Measurements from ENCODE around the gene ADAMTS16.

ADAMTS16 gene

DNA sequence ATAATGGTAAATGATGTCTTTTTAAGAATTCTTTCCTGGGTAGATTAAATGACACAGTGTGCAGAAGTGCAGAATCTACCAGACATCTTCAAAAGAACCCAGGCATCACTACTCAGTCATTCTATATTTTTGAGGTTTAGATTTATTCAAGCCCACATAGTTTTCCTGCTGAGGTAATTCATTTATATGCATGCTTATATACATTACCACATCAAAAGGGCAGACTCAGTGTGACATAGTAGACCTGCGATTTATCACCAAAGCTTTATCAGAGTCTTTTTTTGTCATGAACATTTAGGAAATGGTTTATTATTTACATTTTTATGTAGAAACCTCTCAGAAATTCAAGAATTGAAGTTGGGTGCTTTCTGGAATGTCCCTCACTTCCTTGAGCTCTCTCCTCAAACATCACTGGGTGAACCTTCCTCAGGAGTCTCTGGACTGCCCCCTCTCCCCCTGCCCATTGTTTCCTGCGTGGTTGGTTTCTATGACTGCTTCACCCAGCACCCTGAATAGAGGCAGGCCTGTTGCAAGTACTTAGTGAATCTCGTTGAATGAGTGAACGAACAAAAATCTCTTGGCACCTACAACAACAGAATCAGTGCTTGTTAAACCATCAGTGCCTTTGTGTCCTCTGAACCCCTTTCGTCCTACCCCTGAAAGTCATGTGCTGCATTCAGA, 42.5 kb downstream of the ADAMTS16 start:
- CTCF ChIA-PET: no interaction called here
- no peak overlapping the region for H3K4me3 Mint-ChIP-seq
- no peak for DNase-seq
- H3K4me1 Mint-ChIP-seq: no peaks in the 10 kb centered on the region
- H3K36me3 Mint-ChIP-seq: no peaks in the 10 kb centered on the region
- peaks cover 21% of the 10 kb centered on the region for H3K27me3 Mint-ChIP-seq
- H3K27ac Mint-ChIP-seq: no peak overlapping the region
- no peaks in the 10 kb centered on the region for H3K9me3 Mint-ChIP-seq

DNA sequence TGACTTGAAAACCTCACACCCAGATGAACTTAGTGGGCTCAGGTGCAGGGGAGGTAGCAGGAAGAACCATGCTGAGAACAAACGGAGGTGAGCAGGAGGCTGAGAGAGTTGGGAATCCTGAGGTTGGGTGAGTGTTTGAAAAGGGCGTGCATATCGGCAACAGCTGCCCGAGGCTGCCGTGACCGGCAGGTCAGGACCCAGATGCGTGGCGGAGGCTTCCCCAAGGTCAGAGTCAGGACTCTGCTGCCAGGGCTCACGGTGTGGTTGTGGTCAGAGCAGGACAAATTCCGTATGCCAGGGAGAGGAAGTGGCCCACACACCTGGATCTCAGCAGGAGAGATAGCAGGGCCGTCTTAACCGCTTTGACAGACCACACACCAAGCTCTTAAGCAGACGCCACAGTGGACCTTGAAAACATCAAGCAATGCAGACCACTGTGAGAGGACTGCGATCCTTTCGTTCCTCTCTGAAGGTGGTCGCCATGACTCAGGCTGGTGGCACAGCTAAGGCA, 43.1 kb downstream of the ADAMTS16 start:
- Mint-ChIP-seq H3K27ac (no peak overlapping the region), H3K4me1 (no peaks in the 10 kb centered on the region), H3K9me3 (no peaks in the 10 kb centered on the region), H3K36me3 (no peaks in the 10 kb centered on the region), H3K27me3 (peaks cover 21% of the 10 kb centered on the region), H3K4me3 (no peak overlapping the region)
- CTCF ChIA-PET: no interaction called here
- DNase-seq: no peak

DNA sequence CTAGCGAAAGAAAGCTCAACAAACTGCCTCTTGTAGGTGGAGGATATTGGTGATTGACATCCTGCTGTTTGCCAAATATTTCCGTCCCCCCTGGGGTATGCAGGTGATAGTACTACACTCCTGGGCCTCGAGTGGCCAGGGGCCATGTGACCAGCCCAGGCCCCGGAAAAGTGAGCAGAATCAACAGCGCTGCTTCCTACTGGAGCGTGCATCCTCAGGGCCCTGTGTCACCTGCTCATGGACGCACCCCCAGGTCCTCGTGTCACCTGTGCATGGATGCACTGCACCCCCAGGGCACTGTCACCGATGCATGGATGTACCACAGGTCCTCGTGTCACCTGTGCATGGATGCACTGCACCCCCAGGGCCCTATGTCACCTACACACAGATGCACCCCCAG, 43.8 kb downstream of the ADAMTS16 start:
- Mint-ChIP-seq H3K36me3 (no peaks in the 10 kb centered on the region), H3K27ac (no peak overlapping the region), H3K4me3 (no peak overlapping the region), H3K9me3 (no peaks in the 10 kb centered on the region), H3K4me1 (no peaks in the 10 kb centered on the region), H3K27me3 (peaks cover 21% of the 10 kb centered on the region)
- DNase-seq: no peak
- CTCF ChIA-PET: no interaction called here

DNA sequence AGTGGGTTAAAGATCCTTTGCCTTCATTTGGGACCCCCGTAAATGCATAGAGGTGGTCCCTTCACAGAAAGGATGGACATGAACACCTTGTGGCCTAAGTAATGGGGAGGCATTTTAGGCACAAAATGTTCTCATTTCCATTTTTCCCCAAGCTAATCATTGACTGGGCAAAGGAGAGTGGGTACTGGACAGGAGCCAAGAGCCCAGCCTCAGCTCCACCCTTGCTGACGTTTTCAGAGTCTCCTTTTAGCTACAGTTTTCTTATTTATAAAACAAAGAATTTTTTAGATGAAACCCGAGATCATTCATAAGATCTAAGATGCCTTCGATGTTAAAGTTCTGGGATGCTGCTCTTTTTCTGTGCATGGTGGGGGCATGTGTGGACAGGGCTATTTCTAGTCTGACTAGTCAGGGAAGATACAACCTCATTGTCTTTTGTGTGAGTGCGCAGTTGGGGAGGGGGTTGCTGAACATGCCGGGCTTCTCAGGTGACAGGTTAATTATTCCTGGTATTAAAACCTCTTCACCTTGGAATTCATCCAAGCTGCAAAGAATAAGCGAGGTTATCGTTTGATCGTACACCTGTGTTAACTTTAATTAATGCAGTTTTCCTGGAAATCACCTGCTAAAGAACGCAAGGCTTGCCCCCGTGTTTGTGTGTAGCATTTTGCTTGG, 48.4 kb downstream of the ADAMTS16 start:
- Mint-ChIP-seq H3K27me3 (peaks cover 1% of the 10 kb centered on the region), H3K9me3 (no peaks in the 10 kb centered on the region), H3K36me3 (no peaks in the 10 kb centered on the region), H3K4me1 (no peaks in the 10 kb centered on the region), H3K27ac (no peak overlapping the region), H3K4me3 (no peak overlapping the region)
- CTCF ChIA-PET: no interaction called here
- no peak for DNase-seq

DNA sequence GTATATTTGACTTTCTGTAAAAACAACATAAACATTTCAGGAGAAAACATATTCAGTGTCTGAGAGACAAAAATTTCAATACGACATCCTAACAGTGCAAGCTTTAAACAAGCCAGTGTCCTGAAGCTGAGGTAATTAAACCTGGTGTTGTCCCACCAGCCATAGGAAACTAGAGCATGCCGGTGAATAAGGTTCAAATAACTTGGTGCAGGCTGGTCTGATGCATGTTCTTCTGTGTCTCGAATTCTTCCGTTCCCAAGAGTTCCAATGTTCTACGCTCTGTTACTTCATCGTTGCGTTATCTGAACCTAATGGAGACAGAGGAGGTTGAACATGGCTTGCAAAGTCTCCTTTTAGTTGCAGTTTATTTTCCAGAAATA, 48.9 kb downstream of the ADAMTS16 start:
- no peaks in the 10 kb centered on the region for H3K36me3 Mint-ChIP-seq
- no peak overlapping the region for H3K4me3 Mint-ChIP-seq
- no peaks in the 10 kb centered on the region for H3K27me3 Mint-ChIP-seq
- no peak for DNase-seq
- H3K27ac Mint-ChIP-seq: no peak overlapping the region
- no peaks in the 10 kb centered on the region for H3K4me1 Mint-ChIP-seq
- H3K9me3 Mint-ChIP-seq: no peaks in the 10 kb centered on the region
- CTCF ChIA-PET: no interaction called here

DNA sequence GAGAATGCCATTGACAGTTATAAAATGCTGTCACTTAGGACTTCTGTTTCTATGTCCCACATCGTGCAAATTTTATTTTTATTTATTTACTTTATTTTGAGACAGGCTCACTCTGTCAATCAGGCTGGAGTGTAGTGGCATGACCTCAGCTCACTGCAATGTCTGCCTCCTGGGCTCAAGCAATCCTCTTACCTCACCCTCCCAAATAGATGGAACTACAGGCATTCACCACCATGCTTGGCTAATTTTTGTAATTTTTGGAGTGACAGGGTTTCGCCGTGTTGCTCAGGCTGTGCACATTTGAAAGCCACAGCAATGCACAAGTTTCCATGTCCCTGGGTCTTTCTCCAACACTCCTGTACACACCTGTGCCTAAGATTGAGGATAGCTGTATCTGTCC, 51.8 kb downstream of the ADAMTS16 start:
- CTCF ChIA-PET: no interaction called here
- H3K36me3 Mint-ChIP-seq: no peaks in the 10 kb centered on the region
- no peak overlapping the region for H3K4me3 Mint-ChIP-seq

DNA sequence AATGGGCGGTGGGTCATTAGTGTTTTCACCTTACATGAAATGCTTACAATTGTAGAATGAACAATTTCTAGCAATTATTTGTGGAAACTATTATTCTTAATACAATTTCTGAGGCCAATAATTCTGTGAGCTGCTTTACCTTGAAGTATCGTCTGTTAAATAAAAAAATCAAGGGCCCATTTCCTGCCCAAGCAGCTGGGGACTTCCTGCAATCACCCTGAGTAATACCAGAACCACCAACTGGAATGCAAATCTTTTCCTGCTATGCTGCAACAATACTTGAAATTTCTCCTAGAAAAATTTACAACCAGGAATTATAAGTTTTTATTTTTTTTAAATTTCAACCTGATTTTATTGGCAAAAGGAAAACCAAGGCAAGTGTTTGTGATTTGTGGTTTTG, 52.6 kb downstream of the ADAMTS16 start:
- no peaks in the 10 kb centered on the region for H3K36me3 Mint-ChIP-seq
- H3K9me3 Mint-ChIP-seq: no peaks in the 10 kb centered on the region
- H3K4me1 Mint-ChIP-seq: no peaks in the 10 kb centered on the region
- no peak overlapping the region for H3K27ac Mint-ChIP-seq
- CTCF ChIA-PET: no interaction called here
- H3K4me3 Mint-ChIP-seq: no peak overlapping the region
- no peaks in the 10 kb centered on the region for H3K27me3 Mint-ChIP-seq
- no peak for DNase-seq

More for the DNA sequence above, 51.8 kb downstream of the ADAMTS16 start:
- H3K27ac Mint-ChIP-seq: no peak overlapping the region
- no peaks in the 10 kb centered on the region for H3K9me3 Mint-ChIP-seq
- H3K27me3 Mint-ChIP-seq: no peaks in the 10 kb centered on the region
- DNase-seq: no peak
- no peaks in the 10 kb centered on the region for H3K4me1 Mint-ChIP-seq

DNA sequence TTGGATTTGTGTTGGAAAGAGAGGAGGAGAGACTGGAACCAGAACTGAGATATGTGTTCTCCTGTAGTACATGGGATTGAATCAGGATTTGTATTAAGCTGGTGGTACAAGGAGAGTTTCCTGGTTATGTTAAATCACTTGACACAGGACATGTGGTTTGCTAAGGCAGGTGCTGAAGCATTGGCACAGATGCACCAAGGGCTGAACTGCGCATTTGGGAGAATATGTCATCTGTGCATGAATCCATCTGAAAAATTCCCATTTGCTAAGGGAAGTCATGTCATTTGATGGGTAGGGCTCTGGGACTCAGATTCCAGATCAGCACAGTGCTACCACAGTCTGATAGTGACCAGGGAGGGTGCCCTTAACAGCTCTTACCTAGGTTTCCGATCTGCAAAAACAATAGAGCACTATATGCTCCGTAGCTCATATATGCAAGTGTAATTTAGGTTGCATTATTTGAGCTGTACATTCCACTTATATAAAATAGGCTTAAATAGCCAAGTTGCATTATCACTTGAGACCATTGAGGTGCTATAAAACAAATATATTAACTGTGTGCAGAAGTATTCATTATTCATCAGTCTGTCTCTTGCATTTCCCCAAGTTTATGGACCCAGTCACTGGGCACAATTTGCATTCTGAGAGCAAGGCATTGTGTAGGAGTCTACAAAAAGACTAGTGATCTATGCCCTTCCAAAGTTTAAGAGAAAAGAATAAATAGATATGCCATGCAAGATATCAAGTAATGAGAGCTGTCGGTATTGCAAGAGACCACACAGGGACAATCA, 55.2 kb downstream of the ADAMTS16 start:
- Mint-ChIP-seq H3K27ac (no peak overlapping the region), H3K4me1 (no peaks in the 10 kb centered on the region), H3K27me3 (no peaks in the 10 kb centered on the region), H3K4me3 (no peak overlapping the region), H3K9me3 (no peaks in the 10 kb centered on the region), H3K36me3 (no peaks in the 10 kb centered on the region)
- CTCF ChIA-PET: no interaction called here
- DNase-seq: no peak

GRCh38 chr5:5198135-5198534, 58.0 kb downstream of the ADAMTS16 start:
- Mint-ChIP-seq H3K27ac (no peak overlapping the region), H3K4me1 (no peaks in the 10 kb centered on the region), H3K27me3 (no peaks in the 10 kb centered on the region), H3K4me3 (no peak overlapping the region), H3K9me3 (no peaks in the 10 kb centered on the region), H3K36me3 (no peaks in the 10 kb centered on the region)
- DNase-seq: no peak
- CTCF ChIA-PET: no interaction called here

GRCh38 chr5:5198815-5199214, 58.7 kb downstream of the ADAMTS16 start:
- Mint-ChIP-seq H3K27ac (no peak overlapping the region), H3K4me1 (no peaks in the 10 kb centered on the region), H3K36me3 (no peaks in the 10 kb centered on the region), H3K9me3 (no peaks in the 10 kb centered on the region), H3K4me3 (no peak overlapping the region), H3K27me3 (no peaks in the 10 kb centered on the region)
- CTCF ChIA-PET: no interaction called here
- DNase-seq: no peak

- no peaks in the 10 kb centered on the region for H3K36me3 Mint-ChIP-seq
- no peaks in the 10 kb centered on the region for H3K27me3 Mint-ChIP-seq
- no peak overlapping the region for H3K4me3 Mint-ChIP-seq
- H3K9me3 Mint-ChIP-seq: no peaks in the 10 kb centered on the region
- CTCF ChIA-PET: no interaction called here
- no peak for DNase-seq
- H3K27ac Mint-ChIP-seq: no peak overlapping the region
- H3K4me1 Mint-ChIP-seq: no peaks in the 10 kb centered on the region
Observed at GRCh38 chr5:5199495-5199894, 59.4 kb downstream of the ADAMTS16 start.

GRCh38 chr5:5200133-5200532, 60.0 kb downstream of the ADAMTS16 start:
- CTCF ChIA-PET: no interaction called here
- H3K27me3 Mint-ChIP-seq: no peaks in the 10 kb centered on the region
- no peaks in the 10 kb centered on the region for H3K9me3 Mint-ChIP-seq

GRCh38 chr5:5202321-5202720, 62.2 kb downstream of the ADAMTS16 start:
- CTCF ChIA-PET: no interaction called here
- H3K27me3 Mint-ChIP-seq: no peaks in the 10 kb centered on the region
- no peaks in the 10 kb centered on the region for H3K9me3 Mint-ChIP-seq
- H3K4me3 Mint-ChIP-seq: no peak overlapping the region
- H3K4me1 Mint-ChIP-seq: no peaks in the 10 kb centered on the region
- DNase-seq: no peak
- no peak overlapping the region for H3K27ac Mint-ChIP-seq
- H3K36me3 Mint-ChIP-seq: no peaks in the 10 kb centered on the region

More at GRCh38 chr5:5200133-5200532, 60.0 kb downstream of the ADAMTS16 start:
- no peaks in the 10 kb centered on the region for H3K36me3 Mint-ChIP-seq
- H3K4me1 Mint-ChIP-seq: no peaks in the 10 kb centered on the region
- DNase-seq: no peak
- no peak overlapping the region for H3K4me3 Mint-ChIP-seq
- H3K27ac Mint-ChIP-seq: no peak overlapping the region

DNA sequence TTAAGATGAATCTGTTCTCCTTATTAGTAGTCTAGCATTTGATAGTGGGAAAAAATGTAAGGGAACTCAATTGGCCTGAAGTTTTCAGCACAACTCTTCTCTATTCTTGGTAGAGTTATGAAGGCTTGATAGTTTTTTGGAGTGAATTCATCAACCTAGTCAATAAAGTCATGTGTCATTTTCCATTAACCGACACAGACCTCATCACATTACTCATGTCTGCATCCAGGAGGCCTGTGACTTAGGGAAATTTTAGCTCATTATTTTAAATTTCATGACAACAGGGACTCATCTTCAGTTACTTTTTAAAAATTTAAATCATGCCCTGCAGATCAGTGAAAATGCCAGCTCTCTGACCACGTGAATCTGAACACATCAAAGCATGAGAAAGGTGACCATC, 63.3 kb downstream of the ADAMTS16 start:
- H3K27me3 Mint-ChIP-seq: no peaks in the 10 kb centered on the region
- no peaks in the 10 kb centered on the region for H3K9me3 Mint-ChIP-seq
- no peak for DNase-seq
- no peaks in the 10 kb centered on the region for H3K4me1 Mint-ChIP-seq
- CTCF ChIA-PET: no interaction called here
- no peaks in the 10 kb centered on the region for H3K36me3 Mint-ChIP-seq
- no peak overlapping the region for H3K4me3 Mint-ChIP-seq
- H3K27ac Mint-ChIP-seq: no peak overlapping the region

DNA sequence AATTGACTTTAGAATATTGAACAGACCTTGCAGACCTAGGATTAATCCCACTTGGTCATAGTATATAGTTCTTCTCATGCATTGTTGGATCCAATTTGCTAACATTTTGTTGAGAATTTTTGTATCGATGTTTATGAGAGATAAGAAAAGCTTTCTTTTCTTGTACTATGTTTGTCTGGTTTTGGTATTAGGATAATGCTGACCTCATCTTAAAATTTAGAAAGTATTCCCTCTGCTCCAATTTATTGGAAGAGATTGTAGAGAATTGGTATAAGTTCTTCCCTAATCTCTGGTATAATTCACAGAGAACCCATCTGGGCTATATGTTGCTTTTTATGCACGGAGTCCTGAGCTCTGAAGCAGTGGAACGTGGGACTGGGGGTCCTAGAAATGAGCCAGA, 67.7 kb downstream of the ADAMTS16 start:
- Mint-ChIP-seq H3K27ac (no peak overlapping the region), H3K4me3 (no peak overlapping the region), H3K27me3 (no peaks in the 10 kb centered on the region), H3K36me3 (no peaks in the 10 kb centered on the region), H3K4me1 (no peaks in the 10 kb centered on the region), H3K9me3 (no peaks in the 10 kb centered on the region)
- DNase-seq: no peak
- CTCF ChIA-PET: no interaction called here
